Choroid plexus epithelial cell (primary cell): Measurements from ENCODE around the gene NDUFAF8.

Source experiments
- DNase-seq: peaks from one replicate; pipeline ENCODE4 v3.0.0-alpha.2; 2010; ENCODE audit warnings: low read depth
- H3K4me3 ChIP-seq: 2 replicates; pipeline ENCODE4 v1.5.1; 2011; ENCODE audit warnings: low read depth, mild to moderate bottlenecking, control low read depth, low read length, moderate library complexity
- TF ChIP-seq, protein P1 (sequence below): conservative IDR thresholded peaks from 2 replicates; pipeline ENCODE4 v1.5.1; 2011; ENCODE audit warnings: low read depth, mild to moderate bottlenecking, control low read depth, inconsistent platforms, low read length, moderate library complexity

The NDUFAF8 gene

DNA sequence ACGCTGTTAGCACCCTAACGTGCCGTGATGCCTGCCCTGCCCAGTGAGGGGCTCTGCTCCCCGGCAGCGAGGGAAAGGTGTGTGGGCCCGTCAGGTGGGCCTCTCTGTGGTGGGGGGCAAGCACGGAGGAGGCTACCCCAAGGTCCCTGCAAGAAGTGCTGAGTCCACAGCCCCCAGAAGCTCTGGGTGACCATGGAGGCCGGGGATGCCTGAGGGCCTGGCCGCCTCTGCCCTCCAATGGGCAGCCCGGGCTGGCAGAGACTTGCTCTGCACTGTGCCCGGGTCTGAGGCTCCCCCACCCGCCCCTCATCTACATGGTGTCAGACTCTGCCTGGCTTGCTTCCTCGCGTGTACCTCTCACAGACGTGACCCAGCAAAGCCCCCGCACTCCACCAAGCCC lies 43.8 kb downstream of the NDUFAF8 start:
- no peak overlapping the region for H3K4me3 ChIP-seq
- TF ChIP-seq, protein P1, sequence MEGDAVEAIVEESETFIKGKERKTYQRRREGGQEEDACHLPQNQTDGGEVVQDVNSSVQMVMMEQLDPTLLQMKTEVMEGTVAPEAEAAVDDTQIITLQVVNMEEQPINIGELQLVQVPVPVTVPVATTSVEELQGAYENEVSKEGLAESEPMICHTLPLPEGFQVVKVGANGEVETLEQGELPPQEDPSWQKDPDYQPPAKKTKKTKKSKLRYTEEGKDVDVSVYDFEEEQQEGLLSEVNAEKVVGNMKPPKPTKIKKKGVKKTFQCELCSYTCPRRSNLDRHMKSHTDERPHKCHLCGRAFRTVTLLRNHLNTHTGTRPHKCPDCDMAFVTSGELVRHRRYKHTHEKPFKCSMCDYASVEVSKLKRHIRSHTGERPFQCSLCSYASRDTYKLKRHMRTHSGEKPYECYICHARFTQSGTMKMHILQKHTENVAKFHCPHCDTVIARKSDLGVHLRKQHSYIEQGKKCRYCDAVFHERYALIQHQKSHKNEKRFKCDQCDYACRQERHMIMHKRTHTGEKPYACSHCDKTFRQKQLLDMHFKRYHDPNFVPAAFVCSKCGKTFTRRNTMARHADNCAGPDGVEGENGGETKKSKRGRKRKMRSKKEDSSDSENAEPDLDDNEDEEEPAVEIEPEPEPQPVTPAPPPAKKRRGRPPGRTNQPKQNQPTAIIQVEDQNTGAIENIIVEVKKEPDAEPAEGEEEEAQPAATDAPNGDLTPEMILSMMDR = no peak
- no peak for DNase-seq

DNA sequence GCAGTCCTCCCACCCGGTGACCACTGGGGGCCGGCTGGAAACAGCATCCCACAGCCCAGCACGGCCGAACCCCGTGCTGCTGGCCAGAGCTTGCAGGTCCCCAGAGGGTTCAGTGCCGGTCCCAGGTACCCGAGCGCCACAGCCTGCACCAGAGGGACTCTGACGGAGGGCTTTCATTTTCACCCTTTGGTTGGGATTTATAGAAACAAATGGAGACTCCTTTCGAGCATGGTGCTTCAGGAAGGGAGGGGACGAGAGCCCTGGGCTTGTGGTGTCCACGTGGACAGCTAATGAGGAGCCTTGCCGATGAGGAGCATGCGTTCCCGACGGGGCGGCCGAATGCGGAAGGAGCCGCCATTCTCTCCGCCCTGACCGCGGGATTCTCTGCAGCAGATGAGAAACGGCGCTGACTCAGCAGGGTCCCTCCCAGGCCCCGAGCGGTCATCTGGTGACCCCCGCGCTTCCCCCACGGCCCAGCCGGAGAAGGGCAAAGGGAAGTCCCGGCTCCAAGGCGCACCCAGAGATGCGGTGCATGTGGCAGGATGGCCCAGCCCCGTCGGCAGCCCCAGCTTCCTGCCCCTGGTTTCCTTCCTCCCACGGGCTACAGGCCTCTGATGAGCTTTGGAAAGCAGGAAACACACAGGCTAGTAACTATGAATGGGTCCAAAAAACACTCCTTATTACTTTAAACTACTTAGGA lies 46.2 kb downstream of the NDUFAF8 start:
- peak; percentile 71 for DNase-seq
- H3K4me3 ChIP-seq = peak overlapping the region; percentile 58
- TF ChIP-seq, protein P1 = no peak

DNA sequence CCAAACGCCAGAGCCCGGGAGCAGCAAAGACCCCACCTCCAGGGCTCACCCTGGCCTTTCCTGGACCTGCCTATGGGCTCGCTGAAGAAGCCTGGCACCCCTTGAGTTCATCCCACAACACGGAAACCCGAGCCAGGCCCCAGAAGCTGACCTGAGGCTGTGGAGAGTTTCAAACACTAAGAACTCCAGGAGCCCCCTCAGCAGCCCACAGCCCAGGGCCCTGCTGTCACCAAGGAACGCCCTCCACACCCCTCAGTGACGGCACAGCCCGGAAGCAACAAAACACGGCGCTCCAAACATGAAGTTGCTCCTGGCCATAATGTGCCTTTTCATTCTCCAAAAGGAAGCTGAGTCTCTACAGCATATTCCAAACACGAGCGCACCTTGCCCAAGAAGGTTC lies 46.8 kb downstream of the NDUFAF8 start:
- H3K4me3 ChIP-seq = peak overlapping the region; percentile 58
- no peak for DNase-seq
- TF ChIP-seq, protein P1 = no peak

DNA sequence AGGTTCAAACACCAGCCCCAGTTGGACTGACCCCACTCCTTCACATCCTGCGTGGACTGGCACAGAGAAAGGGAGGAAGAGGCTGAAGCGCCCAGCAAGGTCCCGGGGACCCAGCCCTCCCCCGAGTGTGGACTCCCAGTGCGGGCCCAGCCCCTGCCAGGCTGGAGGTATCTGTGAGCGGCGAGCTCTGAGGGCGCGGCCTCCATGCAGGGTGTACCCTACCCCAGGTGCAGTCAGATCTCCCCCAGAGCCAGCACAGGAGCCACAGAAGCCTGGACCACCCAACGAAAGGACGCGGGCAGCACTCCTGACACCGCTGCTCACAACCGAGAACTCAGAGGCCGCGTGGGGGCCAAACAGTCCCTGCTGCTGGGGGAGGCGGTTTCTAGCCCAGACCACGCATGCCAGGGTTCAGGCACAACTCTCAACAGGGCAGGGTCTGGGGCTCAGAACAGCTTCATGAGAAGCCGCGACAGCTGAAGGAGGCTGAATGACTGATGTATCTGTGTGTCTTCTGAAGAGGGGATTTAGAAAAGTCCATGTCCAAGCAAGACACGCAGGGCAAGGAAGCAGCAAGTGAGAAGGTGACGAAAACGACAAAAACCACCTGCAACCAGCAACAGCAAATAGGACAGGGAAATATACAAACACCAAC lies 47.5 kb downstream of the NDUFAF8 start:
- H3K4me3 ChIP-seq = no peak overlapping the region
- no peak for DNase-seq
- TF ChIP-seq, protein P1 = no peak

DNA sequence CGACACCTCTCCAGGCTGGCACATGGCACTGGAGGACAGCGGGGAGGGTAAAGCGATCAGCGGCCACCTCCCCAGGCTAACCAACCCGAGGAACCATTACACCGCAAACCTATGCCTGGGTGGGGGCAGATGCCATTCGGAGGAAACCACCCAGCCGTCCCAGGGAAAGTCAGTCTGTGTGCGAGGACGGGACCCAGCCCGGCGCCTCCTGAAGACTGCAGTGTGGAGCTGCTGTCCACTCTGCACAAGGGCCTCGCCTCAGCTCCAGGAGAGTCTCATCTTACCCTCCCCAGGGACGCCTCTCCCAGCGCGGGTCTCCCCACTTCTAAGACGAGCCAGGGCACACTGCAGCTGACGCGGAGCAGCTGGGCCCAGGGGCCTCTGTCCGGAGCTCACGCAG lies 48.0 kb downstream of the NDUFAF8 start:
- H3K4me3 ChIP-seq = no peak overlapping the region
- TF ChIP-seq, protein P1 = no peak
- no peak for DNase-seq

DNA sequence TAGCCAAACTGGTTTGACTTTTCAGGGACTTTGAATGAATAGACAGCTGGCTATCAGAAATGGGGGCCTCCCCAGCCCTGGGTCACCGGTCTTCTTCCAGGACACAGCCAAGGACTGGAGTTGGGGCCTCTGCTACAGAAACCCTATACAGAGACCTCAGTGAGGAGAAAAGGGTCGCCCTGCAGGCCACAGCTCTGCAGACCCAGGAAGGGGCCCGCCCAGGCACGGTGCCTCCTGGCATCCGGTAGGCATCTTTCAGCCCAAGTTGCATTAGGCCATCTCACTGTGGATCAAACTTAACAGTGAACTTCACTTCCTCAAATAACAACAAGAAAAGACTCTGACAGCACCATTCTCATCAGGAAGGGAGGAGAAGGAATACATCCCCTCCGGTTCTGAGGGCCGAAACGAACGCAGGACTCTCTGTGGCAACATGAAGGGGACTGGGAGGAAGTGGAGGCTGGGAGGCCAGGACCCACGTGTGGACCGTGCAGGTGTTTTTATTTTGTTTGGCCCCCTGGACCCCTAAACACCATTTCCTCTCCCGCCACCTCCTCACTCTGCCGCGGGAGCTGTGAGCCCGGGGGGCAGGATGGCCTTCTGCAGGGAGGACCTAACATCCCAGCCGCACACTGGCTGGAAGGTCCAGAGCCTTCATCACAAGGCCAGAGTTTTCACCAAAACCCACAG lies 48.8 kb downstream of the NDUFAF8 start:
- no peak overlapping the region for H3K4me3 ChIP-seq
- DNase-seq = no peak
- TF ChIP-seq, protein P1 = no peak

DNA sequence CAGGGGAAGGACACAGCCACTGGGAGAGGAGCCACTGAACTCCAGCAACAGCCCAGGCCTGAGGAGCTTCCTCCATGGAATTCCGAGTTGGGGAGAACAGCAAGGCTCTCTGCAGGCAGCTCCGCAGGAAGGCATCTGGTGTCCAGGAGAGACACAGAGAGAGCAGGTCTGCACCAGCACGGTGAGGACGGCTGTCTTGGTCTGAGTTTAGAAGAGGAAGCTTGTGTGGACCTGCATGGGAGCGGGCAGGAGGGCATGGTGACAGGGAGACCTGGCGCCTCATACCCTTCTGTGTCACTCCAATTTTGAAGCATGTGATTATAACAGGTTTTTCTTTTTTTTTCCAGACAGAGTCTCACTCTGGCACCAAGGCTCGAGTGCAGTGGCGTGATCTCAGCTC lies 49.6 kb downstream of the NDUFAF8 start:
- TF ChIP-seq, protein P1 = no peak
- DNase-seq = no peak
- no peak overlapping the region for H3K4me3 ChIP-seq
